Measurements from ENCODE around the gene TRABD. TPM values are rescaled to one million over a fixed set of nuclear protein-coding genes. Genes with fewer than 3 reads are reported as not detected.
"Not testable (repeated sequence)": the region's sequence is repeated elsewhere in the genome, so short reads cannot be mapped to it uniquely, and the experiment has no call there.

Gene TRABD
- total RNA-seq, 1 experiment from 2014 or later = 82.4 TPM

- DNase-seq (ENCODE audit: low read depth) = no peak
- in situ Hi-C loops (cut with HindIII; ENCODE audit: low pct_unique_long_range_greater_than_20kb, low sequenced_read_pairs) = no loop called here
Measured at GRCh38 chr22:50150161-50151129, 35.3 kb upstream of the TRABD start.

- in situ Hi-C loops (cut with HindIII; ENCODE audit: low pct_unique_long_range_greater_than_20kb, low sequenced_read_pairs) = no loop called here
Measured at GRCh38 chr22:50151571-50152537, 33.9 kb upstream of the TRABD start.

GRCh38 chr22:50153056-50153755 lies 32.5 kb upstream of the TRABD start:
- no peak for DNase-seq (ENCODE audit: low read depth)
- in situ Hi-C loops (cut with HindIII; ENCODE audit: low pct_unique_long_range_greater_than_20kb, low sequenced_read_pairs) = no loop called here

More at GRCh38 chr22:50151571-50152537, 33.9 kb upstream of the TRABD start:
- no peak for DNase-seq (ENCODE audit: low read depth)

- no peak for DNase-seq (ENCODE audit: low read depth)
- in situ Hi-C loops (cut with HindIII; ENCODE audit: low pct_unique_long_range_greater_than_20kb, low sequenced_read_pairs) = no loop called here
Measured at GRCh38 chr22:50153756-50154140, 32.0 kb upstream of the TRABD start.

- in situ Hi-C loops (cut with HindIII; ENCODE audit: low pct_unique_long_range_greater_than_20kb, low sequenced_read_pairs) = no loop called here
- DNase-seq (ENCODE audit: low read depth) = no peak
Measured at GRCh38 chr22:50157709-50158375, 27.9 kb upstream of the TRABD start.

GRCh38 chr22:50160947-50161346 lies 24.8 kb upstream of the TRABD start:
- no peak for DNase-seq (ENCODE audit: low read depth)
- in situ Hi-C loops (cut with HindIII; ENCODE audit: low pct_unique_long_range_greater_than_20kb, low sequenced_read_pairs) = no loop called here

- in situ Hi-C loops (cut with HindIII; ENCODE audit: low pct_unique_long_range_greater_than_20kb, low sequenced_read_pairs) = no loop called here
- no peak for DNase-seq (ENCODE audit: low read depth)
Measured at GRCh38 chr22:50161508-50162390, 24.0 kb upstream of the TRABD start.

GRCh38 chr22:50162391-50162956 lies 23.2 kb upstream of the TRABD start:
- in situ Hi-C loops (cut with HindIII; ENCODE audit: low pct_unique_long_range_greater_than_20kb, low sequenced_read_pairs) = no loop called here
- no peak for DNase-seq (ENCODE audit: low read depth)

GRCh38 chr22:50165436-50166123 lies 20.1 kb upstream of the TRABD start:
- no peak for DNase-seq (ENCODE audit: low read depth)
- in situ Hi-C loops (cut with HindIII; ENCODE audit: low pct_unique_long_range_greater_than_20kb, low sequenced_read_pairs) = no loop called here

- DNase-seq (ENCODE audit: low read depth) = no peak
- in situ Hi-C loops (cut with HindIII; ENCODE audit: low pct_unique_long_range_greater_than_20kb, low sequenced_read_pairs) = no loop called here
Measured at GRCh38 chr22:50167689-50168489, 17.8 kb upstream of the TRABD start.

GRCh38 chr22:50168490-50169180 lies 17.1 kb upstream of the TRABD start:
- in situ Hi-C loops (cut with HindIII; ENCODE audit: low pct_unique_long_range_greater_than_20kb, low sequenced_read_pairs); DNase-seq (ENCODE audit: low read depth): not testable (repeated sequence)

- in situ Hi-C loops (cut with HindIII; ENCODE audit: low pct_unique_long_range_greater_than_20kb, low sequenced_read_pairs) = no loop called here
- no peak for DNase-seq (ENCODE audit: low read depth)
Measured at GRCh38 chr22:50169181-50169759, 16.4 kb upstream of the TRABD start.

- in situ Hi-C loops (cut with HindIII; ENCODE audit: low pct_unique_long_range_greater_than_20kb, low sequenced_read_pairs) = no loop called here
- DNase-seq (ENCODE audit: low read depth) = peak; percentile 72
Measured at GRCh38 chr22:50169774-50170341, 15.9 kb upstream of the TRABD start.

Data from Caki2 (cell line).